Kidney tubule cell (primary cell): ENCODE results near the gene SLC25A10.
"Not testable (repeated sequence)": the region's sequence is repeated elsewhere in the genome, so short reads cannot be mapped to it uniquely, and the experiment has no call there.

Source experiments
- DNase-seq: peaks from one replicate; pipeline ENCODE4 v3.0.0-alpha.2; 2018; ENCODE audit warnings: low spot score

SLC25A10 gene

GRCh38 chr17:81722184-81723120 lies 10.4 kb downstream of the SLC25A10 start:
- peak; percentile 80 for DNase-seq

- no peak for DNase-seq
These were observed 11.6 kb downstream of the SLC25A10 start for GRCh38 chr17:81723651-81724209.

- DNase-seq, result no peak
These were observed 13.4 kb downstream of the SLC25A10 start for GRCh38 chr17:81725439-81725838.

- DNase-seq, result no peak
These were observed 13.9 kb downstream of the SLC25A10 start for GRCh38 chr17:81726004-81726403.

GRCh38 chr17:81727324-81728031 lies 15.4 kb downstream of the SLC25A10 start:
- DNase-seq, result no peak

GRCh38 chr17:81733507-81734404 lies 21.7 kb downstream of the SLC25A10 start:
- peak; percentile 82 for DNase-seq

- no peak for DNase-seq
These were observed 22.6 kb downstream of the SLC25A10 start for GRCh38 chr17:81734405-81735263.

- DNase-seq, result peak; percentile 87
These were observed 23.4 kb downstream of the SLC25A10 start for GRCh38 chr17:81735264-81736102.

- no peak for DNase-seq
These were observed 26.1 kb downstream of the SLC25A10 start for GRCh38 chr17:81737947-81738800.

GRCh38 chr17:81738801-81739393 lies 26.8 kb downstream of the SLC25A10 start:
- no peak for DNase-seq

GRCh38 chr17:81739593-81739992 lies 27.5 kb downstream of the SLC25A10 start:
- DNase-seq, result not testable (repeated sequence)

GRCh38 chr17:81740395-81740961 lies 28.4 kb downstream of the SLC25A10 start:
- no peak for DNase-seq

GRCh38 chr17:81741049-81741593 lies 29.0 kb downstream of the SLC25A10 start:
- DNase-seq, result no peak

GRCh38 chr17:81741594-81742452 lies 29.7 kb downstream of the SLC25A10 start:
- no peak for DNase-seq
